ENCODE results near the gene ASCC3. TPM values are rescaled to one million over a fixed set of nuclear protein-coding genes. Genes with fewer than 3 reads are reported as not detected.
"Not testable (repeated sequence)": the region's sequence is repeated elsewhere in the genome, so short reads cannot be mapped to it uniquely, and the experiment has no call there.

The ASCC3 gene
- 45.6 TPM for polyA plus RNA-seq (2013, experiment 1 of 2; ENCODE audit: insufficient read length)
- polyA plus RNA-seq (2013, experiment 2 of 2; ENCODE audit: insufficient read length) = 45.4 TPM

GRCh38 chr6:100880853-100881706 lies at the start of gene ASCC3:
Gene ASCC3 (minus strand): TSS chr6:100881329. CDS start chr6:100867997, 13,332 bp downstream.
- DNase-seq = peak; percentile 92

DNA sequence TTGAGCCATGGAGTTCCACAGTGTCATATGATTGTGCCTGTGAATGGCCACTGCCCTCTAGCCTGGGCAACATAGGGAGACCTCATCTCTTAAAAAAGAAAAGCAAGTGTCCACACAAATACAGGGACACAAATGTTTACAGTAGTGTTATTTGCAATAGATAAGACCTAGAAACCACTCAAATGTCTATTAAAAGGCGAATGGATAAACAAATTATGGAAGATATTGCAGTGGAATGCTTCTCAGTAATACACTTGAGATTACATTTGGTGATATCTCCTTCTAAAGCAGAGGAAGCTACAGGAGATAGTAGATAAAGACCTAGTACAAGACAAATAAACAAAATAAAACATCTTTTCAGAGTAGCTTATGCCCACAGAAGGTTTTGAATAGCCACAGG lies 44.6 kb upstream of the ASCC3 start:
- DNase-seq = no peak

DNA sequence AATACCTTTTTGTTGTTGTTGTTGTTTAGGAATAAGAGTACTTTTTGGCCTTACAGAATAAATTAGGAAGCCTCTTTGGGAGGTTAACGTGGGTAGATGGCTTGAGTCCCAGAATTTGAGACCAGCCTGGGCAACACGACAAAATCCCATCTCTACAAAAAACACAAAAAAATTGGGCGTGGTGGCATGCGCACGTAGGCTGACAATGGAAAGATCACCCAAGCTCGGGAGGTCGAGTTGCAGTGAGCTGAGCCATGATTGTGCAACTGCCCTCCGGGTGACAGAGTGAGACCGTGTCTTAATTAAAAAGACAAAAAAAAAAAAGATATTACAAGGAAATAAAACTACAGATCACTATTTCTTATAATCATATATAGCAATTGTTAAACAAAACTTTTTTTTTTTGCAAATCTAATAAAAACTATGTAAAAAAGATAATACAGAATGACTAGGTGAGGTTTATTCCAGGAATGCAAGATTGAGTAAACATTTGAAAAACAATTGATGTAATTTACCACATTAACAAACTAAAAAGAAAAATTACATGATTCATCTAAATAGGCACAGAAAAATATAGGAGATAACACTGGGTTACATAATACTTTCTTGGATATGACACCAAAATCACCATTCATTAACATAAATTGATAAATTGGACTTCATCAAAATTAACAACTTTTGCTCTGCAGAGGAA lies 43.6 kb upstream of the ASCC3 start:
- DNase-seq = no peak

- peak; percentile 0 for DNase-seq
These were observed 42.5 kb upstream of the ASCC3 start for GRCh38 chr6:100923481-100924165.

DNA sequence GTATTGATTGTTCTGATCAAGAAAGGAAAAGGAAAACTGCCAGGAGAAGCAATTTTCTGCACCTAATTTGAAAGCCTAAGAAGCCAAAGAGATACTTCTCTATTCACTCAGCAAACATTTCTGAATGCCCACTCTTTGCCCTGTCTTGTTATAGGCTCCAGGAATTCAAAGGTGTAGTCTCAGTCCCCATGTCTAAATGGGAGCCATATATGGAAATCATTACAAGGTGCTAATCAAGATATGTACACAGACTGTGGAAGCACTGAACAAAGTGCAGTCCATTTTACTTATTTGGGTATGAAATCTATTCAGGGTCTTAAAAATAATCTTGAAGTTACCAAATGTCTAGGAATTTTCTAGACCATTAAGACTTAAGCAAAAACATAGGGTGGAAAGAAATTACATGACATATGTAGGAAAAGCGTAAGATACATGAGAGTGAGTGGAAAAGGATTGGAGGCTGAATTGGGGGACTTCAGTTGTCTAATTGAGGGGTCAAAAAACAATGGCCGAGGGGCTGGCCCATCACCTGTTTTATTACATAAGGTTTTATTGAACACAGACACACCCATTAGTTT lies 39.0 kb upstream of the ASCC3 start:
- DNase-seq = no peak

DNA sequence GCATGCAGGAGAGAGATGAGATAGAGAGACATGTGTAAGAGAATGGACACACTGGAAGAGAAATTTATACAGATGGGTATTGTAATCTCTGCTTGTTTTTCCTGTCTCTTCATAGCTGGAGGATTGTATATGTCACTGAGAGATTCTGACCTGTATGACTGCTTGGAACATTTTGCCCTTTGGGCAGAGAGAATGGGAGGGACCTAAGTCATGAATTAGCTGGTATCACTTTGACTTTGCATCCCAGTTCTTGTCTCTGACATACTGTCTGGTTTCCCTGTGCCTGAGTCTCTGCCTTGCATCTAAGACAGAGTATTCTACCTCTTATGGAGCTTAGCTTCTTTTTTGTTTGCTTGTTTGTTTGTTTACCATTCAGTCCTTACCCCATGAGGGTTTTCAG lies 37.0 kb upstream of the ASCC3 start:
- DNase-seq = no peak

DNA sequence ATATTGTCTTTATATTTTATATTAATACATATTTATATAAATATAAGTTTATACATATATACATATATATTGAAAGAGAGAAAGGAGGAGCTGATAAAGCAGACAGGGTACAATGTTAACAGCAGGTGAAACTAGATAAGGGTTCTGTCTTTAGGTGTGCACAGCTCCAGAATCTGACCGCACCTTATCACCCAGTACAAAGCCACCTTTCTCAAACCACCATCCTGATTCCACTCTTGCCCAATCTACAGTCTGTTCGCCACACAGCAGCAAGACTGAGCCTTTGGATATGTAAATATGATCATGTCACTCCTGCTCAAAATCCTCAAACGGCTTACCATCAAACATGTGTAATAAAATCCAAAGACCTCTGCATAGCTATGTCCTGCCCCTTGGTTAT lies 34.7 kb upstream of the ASCC3 start:
- no peak for DNase-seq

GRCh38 chr6:100913400-100914276 lies 32.5 kb upstream of the ASCC3 start:
- DNase-seq = no peak

DNA sequence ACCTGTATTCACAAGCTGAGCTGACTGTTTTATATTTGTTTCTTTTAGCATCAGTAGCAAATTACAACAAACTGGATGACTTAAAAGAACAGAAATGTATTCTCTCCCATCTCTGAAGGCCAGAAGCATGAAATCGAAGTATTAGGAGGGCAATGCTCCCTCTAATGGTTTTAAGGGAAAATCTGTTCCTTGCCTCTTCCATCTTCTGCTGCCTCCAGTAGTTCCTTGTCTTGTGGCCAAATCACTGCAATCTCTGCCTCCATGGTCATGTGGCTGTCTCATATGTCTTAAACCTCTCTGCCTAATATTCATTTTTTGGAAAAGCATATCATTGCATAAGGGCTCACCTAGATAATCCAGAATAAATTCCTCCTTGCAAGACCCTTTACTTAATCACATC lies 25.2 kb upstream of the ASCC3 start:
- DNase-seq = no peak

DNA sequence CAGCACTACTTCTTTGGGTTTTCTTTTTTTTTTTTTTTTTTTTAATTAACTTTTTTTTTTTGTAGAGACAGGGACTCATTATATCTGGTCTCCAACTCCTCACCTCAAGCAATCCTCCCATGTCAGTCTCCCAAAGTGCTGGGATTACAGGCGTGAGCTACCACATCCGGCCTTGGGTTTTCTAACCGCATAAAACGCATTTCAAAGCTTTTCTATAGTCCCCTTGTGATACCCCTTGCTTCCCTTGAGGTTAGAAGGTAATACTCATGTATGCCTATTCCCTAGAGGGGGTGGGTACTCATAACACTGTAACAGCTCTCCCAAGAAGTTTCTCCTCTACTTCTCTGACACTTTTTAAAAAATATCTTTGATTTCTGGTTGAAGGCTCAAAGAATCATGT lies 23.9 kb upstream of the ASCC3 start:
- DNase-seq = no peak

DNA sequence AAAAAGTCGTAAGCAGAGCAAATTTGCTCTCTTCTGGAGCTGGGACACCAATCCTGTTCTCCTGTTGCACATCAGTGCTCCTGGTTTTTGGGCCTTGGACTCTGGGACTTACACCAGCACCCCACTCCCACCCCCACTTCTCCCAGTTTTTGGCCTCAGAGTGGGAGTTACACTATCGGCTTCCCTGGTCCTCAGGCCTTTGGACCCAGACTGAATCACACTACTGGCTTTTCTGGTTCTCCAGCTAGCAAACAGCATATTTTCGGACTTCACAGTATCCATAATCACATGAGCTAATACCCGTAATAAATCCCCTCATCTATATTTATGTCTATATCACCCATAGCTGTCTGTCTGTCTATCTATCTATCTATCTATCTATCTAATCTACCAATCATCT lies 23.2 kb upstream of the ASCC3 start:
- DNase-seq = no peak

- DNase-seq = no peak
These were observed 20.5 kb upstream of the ASCC3 start for GRCh38 chr6:100901582-100901981.

GRCh38 chr6:100899202-100899601 lies 18.1 kb upstream of the ASCC3 start:
- no peak for DNase-seq

DNA sequence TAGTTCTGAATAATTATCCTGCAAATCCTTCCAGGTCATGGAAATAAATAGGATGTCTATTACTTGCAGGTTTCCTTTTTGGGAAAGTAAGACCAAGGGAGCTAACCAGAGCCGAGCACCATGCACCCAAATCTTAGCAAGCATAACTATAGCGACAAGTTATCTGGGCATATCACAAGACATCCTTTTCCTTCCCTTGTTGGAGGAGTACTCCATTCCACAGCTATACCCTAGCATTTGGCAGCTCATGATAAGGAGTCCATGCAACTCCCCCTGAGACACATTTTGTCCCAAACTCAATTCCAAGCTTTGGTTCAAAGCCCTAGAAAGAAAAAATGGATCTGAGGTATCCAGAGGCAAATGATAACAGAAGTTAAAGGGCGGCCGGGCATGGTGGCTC lies 16.5 kb upstream of the ASCC3 start:
- no peak for DNase-seq

DNA sequence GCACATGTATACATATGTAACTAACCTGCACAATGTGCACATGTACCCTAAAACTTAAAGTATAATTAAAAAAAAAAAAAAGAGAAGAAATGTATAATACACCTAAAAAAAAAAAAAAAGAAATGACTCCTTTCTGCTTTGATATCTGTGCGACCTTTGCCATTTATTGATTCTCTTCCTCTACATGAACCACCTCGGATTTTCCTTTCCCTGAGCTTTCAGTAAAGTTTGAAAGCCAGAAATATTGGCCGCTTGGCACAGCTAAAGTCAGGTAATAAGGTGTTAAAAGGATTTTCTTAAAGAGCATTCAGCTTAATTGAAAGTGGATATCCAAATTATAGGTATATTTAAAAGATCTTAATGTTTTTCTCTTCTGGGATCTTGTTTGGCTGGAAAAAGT lies 12.6 kb upstream of the ASCC3 start:
- no peak for DNase-seq

GRCh38 chr6:100892693-100893092 lies 11.6 kb upstream of the ASCC3 start:
- DNase-seq = no peak

- no peak for DNase-seq
These were observed 11.0 kb upstream of the ASCC3 start for GRCh38 chr6:100892116-100892515.

DNA sequence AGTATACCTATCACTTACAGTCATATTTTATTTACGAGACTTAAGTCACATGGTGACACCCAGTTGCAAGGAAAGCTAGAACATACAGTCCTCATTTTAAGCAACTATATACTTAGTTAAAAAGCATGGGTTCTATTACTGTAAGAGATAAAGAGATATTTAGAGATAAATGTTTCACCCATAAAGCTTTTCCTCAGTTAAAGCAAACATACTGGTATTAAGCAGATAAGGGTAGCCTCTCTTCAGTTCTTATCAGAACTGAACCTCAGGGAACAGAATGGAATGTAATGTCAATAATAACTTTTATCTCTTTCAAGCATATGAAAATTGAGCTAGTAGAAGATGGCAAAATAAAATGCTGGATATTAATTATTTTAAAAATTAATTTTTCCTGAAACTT lies 9.9 kb upstream of the ASCC3 start:
- no peak for DNase-seq

GRCh38 chr6:100890646-100891045 lies 9.5 kb upstream of the ASCC3 start:
- DNase-seq = not testable (repeated sequence)

DNA sequence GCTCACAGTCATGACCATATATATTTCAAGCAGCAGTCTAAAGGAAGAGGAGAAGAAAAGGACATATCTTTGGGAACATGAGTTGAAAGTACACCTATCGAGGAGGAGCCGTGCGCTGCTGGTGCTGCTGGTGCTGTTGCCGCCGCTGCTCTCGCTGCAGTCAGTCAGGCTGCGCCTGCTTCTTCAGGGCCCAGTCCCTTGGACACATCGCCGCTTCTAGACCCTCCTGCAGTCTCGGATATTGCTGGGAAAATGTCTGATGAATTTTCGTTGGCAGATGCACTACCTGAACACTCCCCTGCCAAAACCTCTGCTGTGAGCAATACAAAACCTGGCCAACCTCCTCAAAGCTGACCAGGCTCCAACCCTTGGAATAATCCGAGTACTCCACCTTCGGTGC lies 8.2 kb upstream of the ASCC3 start:
- DNase-seq = no peak

DNA sequence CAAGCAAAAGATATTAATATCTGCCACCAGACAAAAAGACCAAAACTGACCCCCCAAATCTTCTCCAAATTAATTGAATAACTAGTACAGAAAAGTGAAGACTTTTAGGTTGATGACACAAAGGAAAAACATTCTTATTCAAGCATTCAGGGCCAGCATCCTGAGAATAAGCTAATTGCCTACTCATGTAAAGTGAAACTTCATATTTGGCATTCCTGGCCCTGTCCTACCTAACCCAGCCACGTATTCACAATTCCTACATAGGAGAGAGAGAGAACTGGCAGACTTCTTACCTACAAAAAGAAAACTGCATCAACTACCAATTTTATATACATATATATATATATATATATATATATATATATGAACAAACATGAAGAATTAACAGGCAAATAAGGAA lies 4.9 kb upstream of the ASCC3 start:
- DNase-seq = peak; percentile 70

DNA sequence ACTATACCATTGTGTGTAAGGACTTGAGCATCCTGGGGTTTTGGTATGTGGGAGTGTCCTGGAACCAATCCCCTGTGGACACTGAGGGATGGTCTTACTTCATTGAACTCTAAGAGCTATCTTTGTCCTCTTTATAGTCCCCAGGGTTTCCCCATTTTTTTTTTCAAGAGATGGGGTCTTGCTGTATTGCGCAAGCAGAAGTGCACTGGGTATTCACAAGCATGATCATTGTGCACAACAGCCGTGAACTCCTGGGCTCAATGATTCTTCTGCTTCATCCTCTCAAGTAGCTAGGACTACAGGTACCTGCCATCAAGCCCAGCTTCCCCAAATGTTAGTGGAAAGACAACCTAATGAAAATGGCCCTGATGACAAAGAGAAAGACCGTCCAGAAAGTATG lies 2.2 kb upstream of the ASCC3 start:
- no peak for DNase-seq

All from fibroblast of skin of abdomen (primary cell).